D721Med (cell line): ENCODE results near the gene ABHD8.

ENCODE experiments used
- DNase-seq: peaks from one replicate; pipeline ENCODE4 v3.0.0; 2011; ENCODE audit warnings: low spot score; ENCODE audit not compliant: insufficient read length
- FAIRE-seq: peaks from 2 replicates; lab custom pipeline; 2011; peaks lifted over from hg19 to GRCh38; lab: Jason Lieb, UNC
- TF ChIP-seq, protein P1 (sequence below): IDR thresholded peaks from 2 replicates; pipeline ENCODE4 v1.5.1; 2012; ENCODE audit warnings: mild to moderate bottlenecking, control low read depth; ENCODE audit not compliant: insufficient read depth; ENCODE audit errors: missing control alignments

ABHD8 gene

DNA sequence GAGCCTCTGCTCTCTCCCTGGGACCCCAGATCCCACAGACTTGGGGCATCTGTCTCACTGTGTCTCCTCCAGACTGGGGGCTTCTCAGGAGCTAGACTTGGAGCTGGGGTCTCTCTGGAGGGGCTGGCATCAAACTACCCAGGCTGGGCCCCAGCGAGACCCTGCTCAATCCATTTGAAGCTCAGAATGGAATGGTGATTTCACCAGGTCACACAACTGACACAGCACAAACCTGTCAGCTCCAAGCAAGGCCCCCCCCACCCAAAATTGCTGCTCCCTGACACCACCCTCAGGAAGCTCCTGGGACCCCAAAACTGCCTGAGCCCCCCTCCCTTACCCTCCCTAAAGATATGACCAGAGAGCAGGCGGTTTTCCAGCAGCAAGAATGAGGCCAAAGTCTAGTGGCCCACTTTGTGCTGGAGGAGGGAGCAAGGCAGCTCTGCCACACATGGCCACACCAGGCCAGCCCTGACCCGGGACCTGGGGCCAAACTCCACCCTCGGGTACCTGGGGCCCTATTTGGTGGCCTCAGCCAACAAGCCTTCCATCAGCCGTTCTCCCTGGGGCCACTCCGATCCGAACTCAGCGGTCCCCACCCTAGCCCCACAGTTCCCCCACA lies 59.9 kb downstream of the ABHD8 start:
- DNase-seq, result no peak
- FAIRE-seq, result no peak
- TF ChIP-seq, protein P1, sequence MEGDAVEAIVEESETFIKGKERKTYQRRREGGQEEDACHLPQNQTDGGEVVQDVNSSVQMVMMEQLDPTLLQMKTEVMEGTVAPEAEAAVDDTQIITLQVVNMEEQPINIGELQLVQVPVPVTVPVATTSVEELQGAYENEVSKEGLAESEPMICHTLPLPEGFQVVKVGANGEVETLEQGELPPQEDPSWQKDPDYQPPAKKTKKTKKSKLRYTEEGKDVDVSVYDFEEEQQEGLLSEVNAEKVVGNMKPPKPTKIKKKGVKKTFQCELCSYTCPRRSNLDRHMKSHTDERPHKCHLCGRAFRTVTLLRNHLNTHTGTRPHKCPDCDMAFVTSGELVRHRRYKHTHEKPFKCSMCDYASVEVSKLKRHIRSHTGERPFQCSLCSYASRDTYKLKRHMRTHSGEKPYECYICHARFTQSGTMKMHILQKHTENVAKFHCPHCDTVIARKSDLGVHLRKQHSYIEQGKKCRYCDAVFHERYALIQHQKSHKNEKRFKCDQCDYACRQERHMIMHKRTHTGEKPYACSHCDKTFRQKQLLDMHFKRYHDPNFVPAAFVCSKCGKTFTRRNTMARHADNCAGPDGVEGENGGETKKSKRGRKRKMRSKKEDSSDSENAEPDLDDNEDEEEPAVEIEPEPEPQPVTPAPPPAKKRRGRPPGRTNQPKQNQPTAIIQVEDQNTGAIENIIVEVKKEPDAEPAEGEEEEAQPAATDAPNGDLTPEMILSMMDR, result no peak

DNA sequence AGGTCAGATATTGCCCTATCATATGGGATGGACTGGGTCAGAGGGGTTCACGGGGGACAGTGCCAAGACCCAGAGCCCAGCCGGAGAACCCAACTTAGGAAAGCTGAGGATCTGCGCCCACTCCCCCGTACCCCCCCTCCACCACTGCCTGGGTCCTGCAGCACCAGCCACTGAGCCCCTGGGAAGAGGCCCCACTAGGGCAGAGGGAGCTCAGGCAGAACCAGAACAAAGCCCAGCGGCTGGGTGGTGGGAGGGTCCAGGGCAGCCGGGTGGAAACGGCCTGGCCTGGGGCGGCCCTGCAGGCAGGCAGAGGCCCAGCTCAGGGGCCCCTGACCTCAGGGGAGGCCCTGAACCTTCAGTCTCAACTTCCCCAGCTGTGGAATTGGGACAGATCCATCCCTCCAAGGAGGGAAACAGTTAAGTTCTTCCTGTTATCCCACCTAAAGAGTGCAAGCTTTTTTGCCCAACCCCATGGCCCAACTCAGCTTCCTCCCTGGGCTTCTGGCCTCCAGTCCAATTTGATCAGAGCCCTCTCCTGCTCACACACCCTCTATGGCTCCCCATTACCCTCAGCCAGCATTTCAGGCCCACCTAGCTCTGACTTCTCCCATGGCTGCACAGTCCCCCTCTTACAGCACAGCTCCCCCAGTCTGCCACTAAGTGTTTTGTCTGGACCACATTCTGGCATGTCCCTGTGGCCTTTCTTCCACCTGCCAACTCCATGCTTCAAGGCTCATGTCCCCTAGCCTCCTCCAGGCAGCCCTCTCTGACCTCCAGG lies 60.6 kb downstream of the ABHD8 start:
- FAIRE-seq (no peak), DNase-seq (no peak)
- TF ChIP-seq, protein P1, result no peak
